GM12878 (cell line): ENCODE results near the gene TWF1. TPM values are rescaled to one million over a fixed set of nuclear protein-coding genes. Genes with fewer than 3 reads are reported as not detected.

Experiments used
- ATAC-seq: fragments of 200-7000 bp; cut with Tn5 transposase; 3 replicates; pipeline ENCODE4 v1.9.1; 2020; ENCODE audit warnings: mild to moderate bottlenecking, moderate library complexity
- BruUV-seq: library from RNA; stranded (reverse); fragments of 400-500 nt; replicated peaks from 2 replicates; lab custom pipeline; 2021; lab: Mats Ljungman, UMichigan
- CTCF ChIA-PET: fragments of 300-600 bp; sonication (Branson Sonifier 250); formaldehyde crosslinking; extraction: SDS; loops from one replicate; lab custom pipeline; 2021; ENCODE audit warnings: inconsistent platforms; lab: Yijun Ruan, JAX
- POLR2A ChIA-PET: fragments of 350-600 bp; formaldehyde crosslinking; extraction: SDS; loops from one replicate; lab custom pipeline; 2021; ENCODE audit warnings: inconsistent platforms; lab: Charles Lee
- RAD21 ChIA-PET: fragments of 300-600 bp; sonication (Branson Sonifier 250); formaldehyde crosslinking; loops from one replicate; lab custom pipeline; 2023; ENCODE audit warnings: antibody characterized with exemption; ENCODE audit not compliant: unreplicated experiment; lab: Charles Lee
- SMC1A ChIA-PET: fragments of 300-600 bp; sonication (Branson Sonifier 250); formaldehyde crosslinking; loops from one replicate; lab custom pipeline; 2023; ENCODE audit not compliant: unreplicated experiment, uncharacterized antibody; lab: Charles Lee
- DNase-seq: peaks from one replicate; pipeline ENCODE4 v3.0.0-alpha.2; 2011; ENCODE audit warnings: low read depth, low spot score
- FAIRE-seq: peaks from 3 replicates; lab custom pipeline; 2011; peaks lifted over from hg19 to GRCh38; lab: Jason Lieb, UNC
- H2AFZ ChIP-seq: 2 replicates; pipeline ENCODE4 v1.6.0; 2011; ENCODE audit warnings: low read depth, low read length, control low read depth; ENCODE audit not compliant: control insufficient read depth
- H3K27ac ChIP-seq: 2 replicates; pipeline ENCODE4 v1.5.1; 2011; ENCODE audit warnings: control low read depth; ENCODE audit not compliant: control insufficient read depth, insufficient read depth
- H3K27me3 ChIP-seq, 2 experiments: replicated peaks in 1 of 2; 2 replicates each; pipeline versions ENCODE4 v1.6.0 to v1.6.1; 2011; ENCODE audit warnings: low read length in 1 of 2; ENCODE audit not compliant: control insufficient read depth in 2 of 2, insufficient read depth in 2 of 2
- H3K36me3 ChIP-seq, 2 experiments: 2 replicates each; pipeline ENCODE4 v1.5.1; 2011; ENCODE audit warnings: low read length in 1 of 2; ENCODE audit not compliant: control insufficient read depth in 2 of 2, insufficient read depth in 2 of 2
- H3K4me1 ChIP-seq: 2 replicates; pipeline ENCODE4 v1.6.1; 2011; ENCODE audit warnings: mild to moderate bottlenecking, low read length, moderate library complexity, mixed read lengths; ENCODE audit not compliant: control insufficient read depth, insufficient read depth
- H3K4me2 ChIP-seq: 2 replicates; pipeline ENCODE4 v1.6.0; 2011; ENCODE audit warnings: control low read depth; ENCODE audit not compliant: control insufficient read depth, insufficient read depth
- H3K4me3 ChIP-seq: fragments of 200-600 bp; sonication (generic); 2 replicates; pipeline ENCODE4 v1.5.1; 2016
- H3K79me2 ChIP-seq: 2 replicates; pipeline ENCODE4 v1.6.0; 2011; ENCODE audit warnings: low read length; ENCODE audit not compliant: control insufficient read depth, insufficient read depth
- H3K9ac ChIP-seq: 2 replicates; pipeline ENCODE4 v1.8.0; 2011; ENCODE audit warnings: low read length, control low read depth, mixed read lengths; ENCODE audit not compliant: control insufficient read depth, insufficient read depth
- H3K9me3 ChIP-seq: replicated peaks from 3 replicates; pipeline ENCODE4 v1.5.1; 2011; ENCODE audit warnings: mild to moderate bottlenecking, low read length; ENCODE audit not compliant: control insufficient read depth, insufficient read depth
- H4K20me1 ChIP-seq: 2 replicates; pipeline ENCODE4 v1.6.0; 2011; ENCODE audit not compliant: control insufficient read depth, insufficient read depth
- CEBPB ChIP-seq, 2 experiments: fragments of 150-350 bp in 1 of 2; IDR thresholded peaks; 2 replicates each; pipeline ENCODE4 v1.6.1; 2012 to 2014; ENCODE audit warnings: low read depth in 2 of 2, low read length in 2 of 2, borderline replicate concordance in 1 of 2, inconsistent platforms in 1 of 2
- FOS ChIP-seq: IDR thresholded peaks from 3 replicates; pipeline ENCODE4 v1.6.1; 2011; ENCODE audit warnings: borderline replicate concordance; ENCODE audit not compliant: insufficient read length; ENCODE audit errors: extremely low read depth
- NFIC ChIP-seq: IDR thresholded peaks from 2 replicates; pipeline ENCODE4 v1.6.1; 2012; ENCODE audit warnings: low read depth, mild to moderate bottlenecking, inconsistent platforms, low read length, moderate library complexity
- SMC3 ChIP-seq: IDR thresholded peaks from 2 replicates; pipeline ENCODE4 v1.6.1; 2011; ENCODE audit warnings: low read length, improper control_type of control experiment, borderline replicate concordance
- TCF7 ChIP-seq: IDR thresholded peaks from 2 replicates; pipeline ENCODE4 v1.6.1; 2014; ENCODE audit warnings: antibody characterized with exemption, borderline replicate concordance
- WGBS: methylation state at CpG from one replicate; pipeline ENCODE4 v1.1.6; 2016; ENCODE audit warnings: low lambda C conversion rate; ENCODE audit not compliant: insufficient replicate concordance, insufficient coverage; ENCODE audit errors: missing lambda C conversion rate; 5-methylcytosine and 5-hydroxymethylcytosine counted together
- in situ Hi-C: fragments of 300-500 bp; cut with MboI; formaldehyde crosslinking; loops from 9 replicates; pipeline ENCODE4 v1.14.3; 2018; ENCODE audit warnings: mixed read lengths
- intact Hi-C: fragments of 100-400 bp; cut with micrococcal nuclease; formaldehyde crosslinking; loops from one replicate; pipeline ENCODE4 v1.14.2; 2022; ENCODE audit not compliant: unreplicated experiment
- polyA plus RNA-seq, 11 experiments: library from polyadenylated mRNA; depleted of rRNA in 4 of 11; unstranded in 6 of 11; stranded (reverse) in 5 of 11; fragments of >200 nt; fragmentation: Nextera tagmentation in 4 of 11; fragmentation: Illumina TruSeq in 1 of 11; extraction: Ambion mirVana in 4 of 11; extraction: Trizol in 1 of 11; gene quantifications; 1 replicate in 1 of 11; 2 replicates in 10 of 11; pipeline versions ENCODE4 v1.2.1 to v1.2.3, GENCODE V29; 2011 to 2016; ENCODE audit warnings: inconsistent platforms in 2 of 11, missing spikeins in 2 of 11, low read depth in 1 of 11
- total RNA-seq, 4 experiments: library from RNA; depleted of rRNA in 3 of 4; stranded (reverse); fragments of >200 nt in 3 of 4; fragmentation: Illumina TruSeq in 1 of 4; extraction: Trizol in 1 of 4; gene quantifications; 2 replicates each; pipeline versions ENCODE4 v1.2.1 to v1.2.3, GENCODE V29; 2013 to 2021
- TF ChIP-seq, protein P1 (sequence below): IDR thresholded peaks from 2 replicates; pipeline ENCODE4 v1.6.1; 2011; ENCODE audit warnings: low read depth, low read length, improper control_type of control experiment, borderline replicate concordance
- TF ChIP-seq, protein P2 (sequence below): fragments of 450-650 bp; formaldehyde crosslinking; IDR thresholded peaks from 2 replicates; pipeline ENCODE4 v1.4.0; 2022; ENCODE audit warnings: mild to moderate bottlenecking, moderate library complexity
- TF ChIP-seq, protein P3 (sequence below): fragments of 450-650 bp; IDR thresholded peaks from 2 replicates; pipeline ENCODE4 v1.6.1; 2017; ENCODE audit warnings: mild to moderate bottlenecking

Gene TWF1
- total and polyA plus RNA-seq, 10 of the 15 experiments (the other 5 are each of a cell fraction or from before 2014, with no cell fraction given) = 8.7 to 23.5 (median 18.4) TPM

DNA sequence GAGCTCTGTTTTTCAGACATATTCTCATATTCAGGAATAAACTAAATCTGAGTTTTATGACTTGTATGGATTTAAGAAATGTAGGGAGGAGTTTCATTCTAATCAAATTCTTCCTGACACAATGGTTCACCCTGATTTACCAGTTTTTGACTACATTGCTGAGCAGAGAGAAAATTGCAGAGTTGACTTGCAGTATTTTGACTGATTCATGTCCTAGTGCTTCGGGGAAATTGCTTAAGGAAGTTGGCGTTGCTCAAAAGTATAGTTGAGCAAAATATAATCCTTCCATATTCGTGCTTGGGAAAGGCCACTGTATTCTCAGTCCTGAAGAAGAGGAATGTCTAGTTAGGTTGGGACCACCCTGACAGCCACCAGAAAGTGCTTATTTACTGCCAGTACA, 1.3 kb upstream of the TWF1 start (continued):
- TF ChIP-seq SMC3 (no peak), CEBPB (IDR thresholded peaks at IDR 0.05; ENCODE audit: borderline replicate concordance in 1 of 2, low read depth in 2 of 2, low read length in 2 of 2) (no peak), FOS (no peak), TCF7 (no peak)
- TF ChIP-seq, protein P1, sequence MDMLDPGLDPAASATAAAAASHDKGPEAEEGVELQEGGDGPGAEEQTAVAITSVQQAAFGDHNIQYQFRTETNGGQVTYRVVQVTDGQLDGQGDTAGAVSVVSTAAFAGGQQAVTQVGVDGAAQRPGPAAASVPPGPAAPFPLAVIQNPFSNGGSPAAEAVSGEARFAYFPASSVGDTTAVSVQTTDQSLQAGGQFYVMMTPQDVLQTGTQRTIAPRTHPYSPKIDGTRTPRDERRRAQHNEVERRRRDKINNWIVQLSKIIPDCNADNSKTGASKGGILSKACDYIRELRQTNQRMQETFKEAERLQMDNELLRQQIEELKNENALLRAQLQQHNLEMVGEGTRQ = no peak
- TF ChIP-seq, protein P2, sequence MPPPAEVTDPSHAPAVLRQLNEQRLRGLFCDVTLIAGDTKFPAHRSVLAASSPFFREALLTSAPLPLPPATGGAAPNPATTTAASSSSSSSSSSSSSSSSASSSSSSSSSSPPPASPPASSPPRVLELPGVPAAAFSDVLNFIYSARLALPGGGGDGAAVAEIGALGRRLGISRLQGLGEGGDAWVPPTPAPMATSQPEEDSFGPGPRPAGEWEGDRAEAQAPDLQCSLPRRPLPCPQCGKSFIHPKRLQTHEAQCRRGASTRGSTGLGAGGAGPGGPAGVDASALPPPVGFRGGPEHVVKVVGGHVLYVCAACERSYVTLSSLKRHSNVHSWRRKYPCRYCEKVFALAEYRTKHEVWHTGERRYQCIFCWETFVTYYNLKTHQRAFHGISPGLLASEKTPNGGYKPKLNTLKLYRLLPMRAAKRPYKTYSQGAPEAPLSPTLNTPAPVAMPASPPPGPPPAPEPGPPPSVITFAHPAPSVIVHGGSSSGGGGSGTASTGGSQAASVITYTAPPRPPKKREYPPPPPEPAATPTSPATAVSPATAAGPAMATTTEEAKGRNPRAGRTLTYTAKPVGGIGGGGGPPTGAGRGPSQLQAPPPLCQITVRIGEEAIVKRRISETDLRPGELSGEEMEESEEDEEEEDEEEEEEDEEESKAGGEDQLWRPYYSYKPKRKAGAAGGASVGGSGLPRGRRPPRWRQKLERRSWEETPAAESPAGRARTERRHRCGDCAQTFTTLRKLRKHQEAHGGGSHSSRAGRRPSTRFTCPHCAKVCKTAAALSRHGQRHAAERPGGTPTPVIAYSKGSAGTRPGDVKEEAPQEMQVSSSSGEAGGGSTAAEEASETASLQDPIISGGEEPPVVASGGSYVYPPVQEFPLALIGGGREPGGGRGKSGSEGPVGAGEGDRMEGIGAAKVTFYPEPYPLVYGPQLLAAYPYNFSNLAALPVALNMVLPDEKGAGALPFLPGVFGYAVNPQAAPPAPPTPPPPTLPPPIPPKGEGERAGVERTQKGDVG (CRISPR knock-in tag) = no peak

DNA sequence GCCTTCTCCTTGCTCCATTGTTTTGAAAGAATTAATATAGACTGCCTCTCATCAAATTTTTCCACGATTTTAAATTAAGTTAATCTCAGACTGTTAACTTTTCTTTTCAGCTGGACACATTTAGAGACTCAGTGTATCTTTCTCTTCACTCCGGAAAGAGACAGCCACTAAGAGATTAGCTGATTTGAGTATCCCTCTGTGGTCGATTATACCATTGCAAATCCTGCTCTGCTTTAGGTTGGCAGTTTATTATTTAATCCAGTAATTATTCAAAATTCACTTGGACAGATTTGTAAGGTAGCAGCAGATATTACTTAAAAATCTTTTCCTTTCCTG, 588 bp upstream of the TWF1 start:
- peak overlapping the region; percentile 91 for H2AFZ ChIP-seq
- H3K9me3 ChIP-seq = no peaks in the 10 kb centered on the region
- in situ Hi-C loops = no loop called here
- no peak for FAIRE-seq
- TSS peak; percentile 95 for BruUV-seq
- DNase-seq = no peak
- ChIA-PET SMC1A (interaction anchor here (1.1 to 3.8 kb wide), 8 partner anchors 10 to 78 kb away, joined by 3 to 11 read pairs (median 5); no protein-coding TSS in a partner anchor), POLR2A (interaction anchor here (0.8 to 3.0 kb wide), 6 partner anchors 8 to 47 kb away, joined by 3 to 24 read pairs (median 3); partner anchors contain the start of genes IRAK4, PUS7L and TMEM117), CTCF (interaction anchor here (0.9 to 3.7 kb wide), 5 partner anchors 8 to 362 kb away, joined by 3 to 21 read pairs (median 4); partner anchors contain the start of genes IRAK4 and PUS7L), RAD21 (interaction anchor here (0.7 to 3.0 kb wide), 5 partner anchors 11 to 76 kb away, joined by 3 to 17 read pairs (median 5); partner anchors contain the start of genes IRAK4 and PUS7L)
- H3K27ac ChIP-seq = peak overlapping the region; percentile 96
- TF ChIP-seq, protein P3, sequence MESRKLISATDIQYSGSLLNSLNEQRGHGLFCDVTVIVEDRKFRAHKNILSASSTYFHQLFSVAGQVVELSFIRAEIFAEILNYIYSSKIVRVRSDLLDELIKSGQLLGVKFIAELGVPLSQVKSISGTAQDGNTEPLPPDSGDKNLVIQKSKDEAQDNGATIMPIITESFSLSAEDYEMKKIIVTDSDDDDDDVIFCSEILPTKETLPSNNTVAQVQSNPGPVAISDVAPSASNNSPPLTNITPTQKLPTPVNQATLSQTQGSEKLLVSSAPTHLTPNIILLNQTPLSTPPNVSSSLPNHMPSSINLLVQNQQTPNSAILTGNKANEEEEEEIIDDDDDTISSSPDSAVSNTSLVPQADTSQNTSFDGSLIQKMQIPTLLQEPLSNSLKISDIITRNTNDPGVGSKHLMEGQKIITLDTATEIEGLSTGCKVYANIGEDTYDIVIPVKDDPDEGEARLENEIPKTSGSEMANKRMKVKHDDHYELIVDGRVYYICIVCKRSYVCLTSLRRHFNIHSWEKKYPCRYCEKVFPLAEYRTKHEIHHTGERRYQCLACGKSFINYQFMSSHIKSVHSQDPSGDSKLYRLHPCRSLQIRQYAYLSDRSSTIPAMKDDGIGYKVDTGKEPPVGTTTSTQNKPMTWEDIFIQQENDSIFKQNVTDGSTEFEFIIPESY = no peak
- TF ChIP-seq NFIC = 0 out of 2 replicates have a peak, but pooled peaks have one; percentile 33
- H3K9ac ChIP-seq = peak overlapping the region; percentile 93
- H3K4me1 ChIP-seq = no peaks in the 10 kb centered on the region
- no peaks in the 10 kb centered on the region for H3K27me3 ChIP-seq
- H3K36me3 ChIP-seq = peaks cover 0 to 2% of the 10 kb centered on the region in 2 experiments; a peak in 2 of 4 replicates
- ATAC-seq = no peak
- H4K20me1 ChIP-seq = no peaks in the 10 kb centered on the region
- H3K79me2 ChIP-seq = peaks cover 40% of the 10 kb centered on the region
- H3K4me2 ChIP-seq = peak overlapping the region; percentile 48
- peak overlapping the region; percentile 84 for H3K4me3 ChIP-seq
- 0% methylated on average over 3 of the region's 3 CpGs for WGBS
- intact Hi-C loops = loop anchor here (2.0 kb wide), 1 partner anchor 76 kb away; no protein-coding TSS in a partner anchor
